Uterus (tissue), 4 donors: Measurements from ENCODE around the gene RPL22. TPM values are rescaled to one million over a fixed set of nuclear protein-coding genes. Genes with fewer than 3 reads are reported as not detected.
A peak's percentile ranks its signal among the peaks of the same experiment; 100 is the strongest.

Source experiments
- DNase-seq, 2 donors: peaks; one replicate each; pipeline ENCODE4 v3.0.0-alpha.2; 2019 to 2020
- H3K27ac ChIP-seq, 2 donors: fragments of 200-600 bp; sonication (generic); 1 replicate in 1 of 2; 2 replicates in 1 of 2; pipeline ENCODE4 v1.5.1; 2016 to 2018
- H3K27me3 ChIP-seq, 2 donors: fragments of 200-600 bp; sonication (generic); one replicate each; pipeline ENCODE4 v1.5.1; 2018 to 2019; ENCODE audit warnings: control low read depth in 1 of 2
- H3K36me3 ChIP-seq, 2 donors: fragments of 200-600 bp; sonication (generic); one replicate each; pipeline ENCODE4 v1.5.1; 2019; ENCODE audit warnings: control low read depth in 1 of 2
- H3K4me1 ChIP-seq, 2 donors: fragments of 200-600 bp; sonication (generic); one replicate each; pipeline ENCODE4 v1.5.1; 2018 to 2019; ENCODE audit warnings: control low read depth in 1 of 2
- H3K4me3 ChIP-seq, 2 donors: fragments of 200-600 bp; sonication (generic); 1 replicate in 1 of 2; 2 replicates in 1 of 2; pipeline ENCODE4 v1.5.1; 2018 to 2019; ENCODE audit warnings: mild to moderate bottlenecking in 1 of 2
- H3K9me3 ChIP-seq, 2 donors: fragments of 200-600 bp; sonication (generic); one replicate each; pipeline ENCODE4 v1.5.1; 2019; ENCODE audit warnings: control low read depth in 1 of 2
- CTCF ChIP-seq, 4 experiments: fragments of 200-600 bp in 2 of 4; fragments of 450-650 bp in 2 of 4; sonication (generic) in 2 of 4; IDR thresholded peaks; one replicate each; pipeline ENCODE4 v1.5.1; 2016 to 2019; ENCODE audit warnings: antibody characterized with exemption in 4 of 4, mild to moderate bottlenecking in 2 of 4, moderate library complexity in 1 of 4
- POLR2A ChIP-seq, 2 donors: fragments of 450-650 bp; IDR thresholded peaks; one replicate each; pipeline ENCODE4 v1.6.1; 2016; ENCODE audit warnings: antibody characterized with exemption in 2 of 2, mild to moderate bottlenecking in 1 of 2, moderate library complexity in 1 of 2
- intact Hi-C: fragments of 100-400 bp; cut with DNase I; formaldehyde crosslinking; loops from one replicate; pipeline ENCODE4 v1.15.1; 2023; ENCODE audit warnings: low total_unique reads
- total RNA-seq, 4 donors: library from RNA; depleted of rRNA in 3 of 4; stranded (reverse); fragments of >200 nt in 3 of 4; gene quantifications; one replicate each; pipeline versions ENCODE4 v1.1.0 to v1.2.4, GENCODE V29; 2014 to 2023
- donor health status: DM: yes; HTN: yes; CAD: no.

RPL22 gene
- total RNA-seq, 4 donors from 2014 or later = 140 to 543 (median 252) TPM

GRCh38 chr1:6206520-6206855 is 7.1 kb upstream of the RPL22 start:
- Histone ChIP-seq H3K9me3 (no peaks in the 10 kb centered on the region), H3K27ac (peak overlapping the region in 1 of 2 donors; percentile 63), H3K4me3 (peak overlapping the region; percentile 38 to 43), H3K27me3 (no peaks in the 10 kb centered on the region), H3K36me3 (no peaks in the 10 kb centered on the region), H3K4me1 (peaks cover 0 to 8% of the 10 kb centered on the region in 2 donors)
- TF ChIP-seq CTCF (IDR thresholded peaks at IDR 0.05) (no peak), POLR2A (IDR thresholded peaks at IDR 0.05) (no peak)
- intact Hi-C loops = no loop called here
- no peak for DNase-seq

GRCh38 chr1:6205849-6206519 is 6.6 kb upstream of the RPL22 start, which contains the start of gene RNF207:
RNF207 (plus strand) TSS chr1:6206119; CDS start chr1:6206536, 417 bp downstream.
- no peaks in the 10 kb centered on the region for H3K36me3 ChIP-seq
- no peaks in the 10 kb centered on the region for H3K27me3 ChIP-seq
- TF ChIP-seq CTCF (IDR thresholded peaks at IDR 0.05) (no peak), POLR2A (IDR thresholded peaks at IDR 0.05) (peak in 1 of 2 donors; percentile 30)
- peak; percentile 39 to 54 for DNase-seq
- peaks cover 0 to 8% of the 10 kb centered on the region in 2 donors for H3K4me1 ChIP-seq
- peak within 1 kb of the TSS; percentile 38 to 43 for H3K4me3 ChIP-seq
- no peaks in the 10 kb centered on the region for H3K9me3 ChIP-seq
- intact Hi-C loops = no loop called here
- peak within 1 kb of the TSS; percentile 42 to 63 for H3K27ac ChIP-seq

- intact Hi-C loops = no loop called here
- Histone ChIP-seq H3K9me3 (no peaks in the 10 kb centered on the region), H3K4me1 (peaks cover 10 to 13% of the 10 kb centered on the region in 2 donors)
Measured at GRCh38 chr1:6202256-6202655, 2.9 kb upstream of the RPL22 start.

DNA sequence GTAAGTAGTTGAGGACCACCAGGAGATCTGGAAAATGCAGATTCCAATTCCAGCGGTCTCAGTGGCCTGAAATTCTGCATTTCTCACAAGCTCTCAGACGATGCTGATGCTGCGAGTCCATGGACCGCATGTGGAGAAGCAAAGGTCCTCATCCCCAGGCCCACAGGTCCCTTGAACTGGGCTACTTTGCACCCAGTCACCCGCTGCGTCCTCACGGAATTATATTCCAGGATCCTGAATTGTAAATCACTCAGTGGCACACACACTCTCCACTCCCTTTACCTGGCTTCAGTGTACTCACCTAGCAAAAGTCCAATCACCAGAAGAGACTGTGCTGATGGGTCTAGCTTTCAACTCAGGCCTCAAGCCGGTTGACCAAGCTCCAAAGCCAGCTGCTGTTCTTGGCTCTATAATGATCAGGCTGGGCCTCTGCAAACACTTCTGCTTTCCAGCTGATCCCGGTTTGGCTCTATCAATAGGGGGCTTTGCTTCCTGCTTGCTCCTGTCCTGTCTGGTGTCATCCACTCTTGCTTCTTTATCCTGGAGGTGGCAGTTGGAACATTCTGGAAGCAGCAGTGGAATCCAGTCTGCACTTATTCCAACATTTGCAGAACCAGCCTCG is 904 bp upstream of the RPL22 start:
- Histone ChIP-seq H3K4me1 (peaks cover 11 to 13% of the 10 kb centered on the region in 2 donors), H3K9me3 (no peaks in the 10 kb centered on the region), H3K27ac (peak overlapping the region; percentile 70 to 74), H3K27me3 (no peaks in the 10 kb centered on the region), H3K4me3 (peak overlapping the region; percentile 95 to 99), H3K36me3 (no peaks in the 10 kb centered on the region)
- intact Hi-C loops = no loop called here
- no peak for TF ChIP-seq POLR2A (IDR thresholded peaks at IDR 0.05)
- DNase-seq = no peak

More at GRCh38 chr1:6202256-6202655, 2.9 kb upstream of the RPL22 start:
- TF ChIP-seq POLR2A (IDR thresholded peaks at IDR 0.05) (no peak), CTCF (IDR thresholded peaks at IDR 0.05) (no peak)
- no peak overlapping the region for H3K27ac ChIP-seq
- no peak overlapping the region for H3K4me3 ChIP-seq
- no peak for DNase-seq
- no peaks in the 10 kb centered on the region for H3K36me3 ChIP-seq
- no peaks in the 10 kb centered on the region for H3K27me3 ChIP-seq

GRCh38 chr1:6198646-6199297 is 623 bp downstream of the RPL22 start:
- no peaks in the 10 kb centered on the region for H3K9me3 ChIP-seq
- no peak for DNase-seq
- H3K4me1 ChIP-seq = peaks cover 11 to 13% of the 10 kb centered on the region in 2 donors
- intact Hi-C loops = no loop called here
- no peak for TF ChIP-seq POLR2A (IDR thresholded peaks at IDR 0.05)
- TF ChIP-seq CTCF (IDR thresholded peaks at IDR 0.05) = no peak
- no peaks in the 10 kb centered on the region for H3K27me3 ChIP-seq
- peak overlapping the region; percentile 95 to 99 for H3K4me3 ChIP-seq
- peak overlapping the region; percentile 58 to 82 for H3K27ac ChIP-seq
- H3K36me3 ChIP-seq = no peaks in the 10 kb centered on the region
